Activated naive CD8-positive, alpha-beta T cell treated with anti-CD3 and anti-CD28 coated beads, Interleukin-2, amount 10 ng/mL, durations not matched to agents 7 days and 5 days (primary cell): ENCODE results near the gene CHRDL1. TPM values are rescaled to one million over a fixed set of nuclear protein-coding genes. Genes with fewer than 3 reads are reported as not detected.
A peak's percentile ranks its signal among the peaks of the same experiment; 100 is the strongest.
"Not testable (repeated sequence)": the region's sequence is repeated elsewhere in the genome, so short reads cannot be mapped to it uniquely, and the experiment has no call there.

ENCODE experiments used
- ATAC-seq: fragments of 150-1000 bp; cut with Tn5 transposase; one replicate; pipeline ENCODE4 v1.10.0; 2021; ENCODE audit warnings: low read depth, moderate library complexity
- POLR2A ChIA-PET: fragments of 350-600 bp; sonication (Branson Sonifier 250); formaldehyde crosslinking; loops from one replicate; lab custom pipeline; 2021; ENCODE audit warnings: antibody characterized with exemption; lab: Charles Lee
- DNase-seq: peaks from one replicate; pipeline ENCODE4 v3.0.0; 2021
- H3K27ac Mint-ChIP-seq: one replicate; pipeline ENCODE4 v1.8.0; 2022; ENCODE audit warnings: mild to moderate bottlenecking, mixed read lengths
- H3K27me3 Mint-ChIP-seq: one replicate; pipeline ENCODE4 v1.8.0; 2022; ENCODE audit warnings: mild to moderate bottlenecking, moderate library complexity, mixed read lengths
- H3K36me3 Mint-ChIP-seq: one replicate; pipeline ENCODE4 v1.8.0; 2021; ENCODE audit warnings: mild to moderate bottlenecking, mixed read lengths
- H3K4me1 Mint-ChIP-seq: one replicate; pipeline ENCODE4 v1.8.0; 2021; ENCODE audit warnings: mixed read lengths
- H3K4me3 Mint-ChIP-seq: one replicate; pipeline ENCODE4 v1.8.0; 2022; ENCODE audit warnings: mild to moderate bottlenecking, moderate library complexity, mixed read lengths
- H3K9me3 Mint-ChIP-seq: one replicate; pipeline ENCODE4 v1.8.0; 2021; ENCODE audit warnings: mixed read lengths
- total RNA-seq, 2 experiments: library from RNA; stranded (reverse); gene quantifications; one replicate each; pipeline ENCODE4 v1.2.3, GENCODE V29; 2021

CHRDL1 gene
- total RNA-seq, 2 experiments from 2014 or later, result not detected

- no peak for ATAC-seq
- Mint-ChIP-seq H3K4me3 (no peak overlapping the region), H3K27me3 (no peaks in the 10 kb centered on the region), H3K9me3 (no peaks in the 10 kb centered on the region), H3K27ac (no peak overlapping the region), H3K4me1 (no peaks in the 10 kb centered on the region), H3K36me3 (no peaks in the 10 kb centered on the region)
- POLR2A ChIA-PET, result no interaction called here
- DNase-seq, result no peak
Observed at GRCh38 chrX:110671068-110671803, 124.4 kb downstream of the CHRDL1 start.

- no peak overlapping the region for H3K27ac Mint-ChIP-seq
- no peak for ATAC-seq
- no peaks in the 10 kb centered on the region for H3K4me1 Mint-ChIP-seq
- no peak overlapping the region for H3K4me3 Mint-ChIP-seq
- no peaks in the 10 kb centered on the region for H3K9me3 Mint-ChIP-seq
- DNase-seq, result no peak
- H3K27me3 Mint-ChIP-seq, result no peaks in the 10 kb centered on the region
- POLR2A ChIA-PET, result no interaction called here
- no peaks in the 10 kb centered on the region for H3K36me3 Mint-ChIP-seq
Observed at GRCh38 chrX:110669572-110669971, 126.0 kb downstream of the CHRDL1 start.

- Mint-ChIP-seq H3K27me3 (no peaks in the 10 kb centered on the region), H3K4me1 (no peaks in the 10 kb centered on the region), H3K4me3 (no peak overlapping the region), H3K27ac (no peak overlapping the region), H3K36me3 (no peaks in the 10 kb centered on the region), H3K9me3 (no peaks in the 10 kb centered on the region)
- no peak for ATAC-seq
- no peak for DNase-seq
- POLR2A ChIA-PET, result no interaction called here
Observed at GRCh38 chrX:110667706-110668105, 127.9 kb downstream of the CHRDL1 start.

GRCh38 chrX:110665223-110666002 is 130.2 kb downstream of the CHRDL1 start:
- Mint-ChIP-seq H3K36me3 (no peaks in the 10 kb centered on the region), H3K9me3 (no peaks in the 10 kb centered on the region), H3K4me1 (no peaks in the 10 kb centered on the region), H3K4me3 (no peak overlapping the region), H3K27me3 (no peaks in the 10 kb centered on the region), H3K27ac (no peak overlapping the region)
- POLR2A ChIA-PET, result no interaction called here
- DNase-seq (no peak), ATAC-seq (peak; percentile 36)

GRCh38 chrX:110657073-110657472 is 138.5 kb downstream of the CHRDL1 start:
- H3K27me3 Mint-ChIP-seq, result no peaks in the 10 kb centered on the region
- ATAC-seq, result no peak
- H3K27ac Mint-ChIP-seq, result no peak overlapping the region
- no peak for DNase-seq
- no peaks in the 10 kb centered on the region for H3K4me1 Mint-ChIP-seq
- POLR2A ChIA-PET, result no interaction called here
- no peaks in the 10 kb centered on the region for H3K9me3 Mint-ChIP-seq
- no peak overlapping the region for H3K4me3 Mint-ChIP-seq
- no peaks in the 10 kb centered on the region for H3K36me3 Mint-ChIP-seq

GRCh38 chrX:110654280-110654679 is 141.3 kb downstream of the CHRDL1 start:
- ATAC-seq, H3K4me1 Mint-ChIP-seq, DNase-seq, H3K4me3 Mint-ChIP-seq, H3K9me3 Mint-ChIP-seq, H3K27me3 Mint-ChIP-seq, H3K36me3 Mint-ChIP-seq, POLR2A ChIA-PET, H3K27ac Mint-ChIP-seq: not testable (repeated sequence)

GRCh38 chrX:110646386-110646785 is 149.2 kb downstream of the CHRDL1 start:
- ATAC-seq (no peak), DNase-seq (no peak)
- H3K27me3 Mint-ChIP-seq, result no peaks in the 10 kb centered on the region
- H3K27ac Mint-ChIP-seq, result no peak overlapping the region
- H3K9me3 Mint-ChIP-seq, result no peaks in the 10 kb centered on the region
- H3K4me1 Mint-ChIP-seq, result no peaks in the 10 kb centered on the region
- H3K4me3 Mint-ChIP-seq, result no peak overlapping the region
- H3K36me3 Mint-ChIP-seq, result no peaks in the 10 kb centered on the region
- POLR2A ChIA-PET, result no interaction called here
